ENCODE data around the gene ZNF655. TPM values are rescaled to one million over a fixed set of nuclear protein-coding genes. Genes with fewer than 3 reads are reported as not detected.

The ZNF655 gene
- total and polyA plus RNA-seq, 2 of the 8 experiments (the other 6 are each of a cell fraction or from before 2014, with no cell fraction given), result 27.1 to 37.8 TPM

DNA sequence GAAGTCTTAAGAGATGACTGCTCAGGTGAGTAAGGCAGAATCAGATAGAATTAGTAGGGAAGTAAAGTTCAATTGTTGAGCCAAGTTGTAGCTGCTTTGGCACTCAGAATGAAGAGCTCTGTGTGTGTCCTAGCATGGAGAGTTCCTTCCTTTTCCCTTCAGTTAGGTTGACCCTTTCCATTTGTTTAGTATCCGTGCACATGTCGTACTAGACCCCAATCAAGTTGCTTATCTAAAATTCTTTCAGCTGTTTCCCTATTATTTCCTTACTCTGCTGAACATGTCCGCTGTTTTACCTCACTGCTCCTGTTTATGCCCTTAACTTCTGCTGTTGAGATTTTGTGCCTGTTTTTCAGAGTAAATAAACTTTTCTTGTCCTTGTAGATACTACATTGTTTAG lies 13.3 kb downstream of the ZNF655 start:
- Histone ChIP-seq H3K56ac (replicated peaks; ENCODE audit: insufficient read length, low read depth, low read length) (no peak overlapping the region), H2AK5ac (ENCODE audit: low read depth, low read length) (no peak overlapping the region), H2BK12ac (ENCODE audit: low read depth, low read length) (no peak overlapping the region), H3K27me3 (replicated peaks in 1 of 4; ENCODE audit: control insufficient read depth in 3 of 4, extremely low read depth in 1 of 4, insufficient read depth in 3 of 4, low read length in 3 of 4) (no peaks in the 10 kb centered on the region), H3K36me3 (ENCODE audit: control insufficient read depth in 2 of 4, insufficient read depth in 4 of 4, low read length in 3 of 4) (peaks cover 2 to 39% (median 20%) of the 10 kb centered on the region in 4 experiments; a peak in 7 of 8 replicates), H3K9me3 (ENCODE audit: insufficient read depth in 2 of 2, low read depth in 1 of 2, low read length in 1 of 2) (no peaks in the 10 kb centered on the region), H3K18ac (ENCODE audit: extremely low read depth, low read length) (no peak overlapping the region), H3K4me2 (ENCODE audit: insufficient read depth in 1 of 2, low read depth in 2 of 2, low read length in 2 of 2) (no peak overlapping the region), H2BK20ac (ENCODE audit: low read length) (no peak overlapping the region), H3K4me1 (replicated peaks in 1 of 4; ENCODE audit: control insufficient read depth in 3 of 4, insufficient read depth in 4 of 4, low read length in 3 of 4) (peaks cover 0 to 6% (median 2%) of the 10 kb centered on the region in 4 experiments; a peak in 1 of 7 replicates), H3K23ac (ENCODE audit: insufficient read length) (no peak overlapping the region), H3K79me1 (ENCODE audit: low read depth, low read length) (no peaks in the 10 kb centered on the region), H2AFZ (ENCODE audit: low read length) (no peak overlapping the region), H4K5ac (ENCODE audit: insufficient read length, low read depth, low read length) (no peak overlapping the region), H3K14ac (ENCODE audit: insufficient read length) (no peak overlapping the region), H3K4ac (replicated peaks; ENCODE audit: insufficient read length, low read depth, low read length) (no peak overlapping the region), H3K4me3 (ENCODE audit: extremely low read depth in 1 of 4, insufficient read depth in 2 of 4, low read depth in 3 of 4, low read length in 4 of 4) (no peak overlapping the region), H3K9ac (replicated peaks in 1 of 4; ENCODE audit: extremely low read depth in 1 of 4, low read depth in 3 of 4, low read length in 3 of 4) (no peak overlapping the region), H4K20me1 (replicated peaks in 1 of 2; ENCODE audit: control insufficient read depth in 1 of 2, insufficient read depth in 2 of 2, low read length in 2 of 2) (peaks cover 0 to 2% of the 10 kb centered on the region in 2 experiments), H2BK120ac (replicated peaks; ENCODE audit: low read depth, low read length) (no peak overlapping the region), H3K27ac (ENCODE audit: low read depth, low read length) (no peak overlapping the region), H4K91ac (replicated peaks; ENCODE audit: insufficient read length, low read length) (no peak overlapping the region), H3K79me2 (ENCODE audit: control insufficient read depth in 1 of 2, insufficient read depth in 2 of 2, low read length in 2 of 2) (peaks cover 0 to 4% of the 10 kb centered on the region in 2 experiments; a peak in 1 of 4 replicates), H3K23me2 (ENCODE audit: low read depth, low read length) (no peaks in the 10 kb centered on the region), H2BK5ac (ENCODE audit: low read depth, low read length) (no peak overlapping the region), H2BK15ac (ENCODE audit: low read length) (no peak overlapping the region), H4K8ac (ENCODE audit: extremely low read depth, insufficient read depth, low read length) (no peak overlapping the region)
- WGBS, 2 experiments (ENCODE audit: extremely low coverage in 1 of 2, insufficient coverage in 1 of 2, insufficient read length in 1 of 2, insufficient replicate concordance in 2 of 2, low coverage in 1 of 2, low lambda C conversion rate in 2 of 2, missing lambda C conversion rate in 1 of 2), result 88% methylated on average over 3 of the region's 3 CpGs; no CpG with 5 or more reads in 1 of the 2 experiments
- ChIA-PET CTCF (ENCODE audit: partially characterized antibody) (interaction anchor here (1.2 to 1.6 kb wide), 2 partner anchors 9 to 32 kb away, joined by 3 read pairs; no protein-coding TSS in a partner anchor), POLR2A (ENCODE audit: partially characterized antibody) (interaction anchor here (0.7 to 2.9 kb wide), 4 partner anchors 13 to 196 kb away, joined by 3 to 20 read pairs (median 8); partner anchors contain the start of genes ZNF655 and ZSCAN25)
- DNase-seq (ENCODE audit: low read depth in 1 of 2, low spot score in 2 of 2) (no peak), FAIRE-seq (no peak)
- TF ChIP-seq BCL11A (IDR thresholded peaks at IDR 0.05; ENCODE audit: low read depth in 2 of 2, low read length in 2 of 2), result no peak
- TF ChIP-seq MAFK (IDR thresholded peaks at IDR 0.05; ENCODE audit: low read depth, low read length), result no peak
- no peak for TF ChIP-seq HDAC2 (IDR thresholded peaks at IDR 0.05; ENCODE audit: borderline replicate concordance in 1 of 2, low read depth in 2 of 2, low read length in 2 of 2)
- TF ChIP-seq EGR1 (IDR thresholded peaks at IDR 0.05; ENCODE audit: borderline replicate concordance, low read depth, low read length), result no peak
- no peak for TF ChIP-seq NRF1 (IDR thresholded peaks at IDR 0.05; ENCODE audit: low read depth, low read length)
- TF ChIP-seq CEBPB (IDR thresholded peaks at IDR 0.05; ENCODE audit: low read depth, low read length), result no peak
- TF ChIP-seq KDM5A (IDR thresholded peaks at IDR 0.05; ENCODE audit: low read length), result no peak
- TF ChIP-seq CHD2 (IDR thresholded peaks at IDR 0.05; ENCODE audit: low read length), result no peak
- no peak for TF ChIP-seq KDM1A (IDR thresholded peaks at IDR 0.05; ENCODE audit: borderline replicate concordance, low read length)
- TF ChIP-seq GTF2F1 (IDR thresholded peaks at IDR 0.05; ENCODE audit: borderline replicate concordance, low read depth, low read length), result no peak
- no peak for TF ChIP-seq SIN3A (conservative IDR thresholded peaks at IDR 0.05 in 1 of 2, IDR thresholded peaks at IDR 0.05 in 1 of 2; ENCODE audit: low read depth in 1 of 2, low read length in 2 of 2)

All from H1 (cell line).